Measurements from ENCODE around the gene KIF26B.

The KIF26B gene

GRCh38 chr1:245441689-245442088, 286.9 kb downstream of the KIF26B start:
- WGBS, result 92% methylated on average over 6 of the region's 6 CpGs
- Histone ChIP-seq H3K9me3 (ENCODE audit: insufficient read depth, low read depth, low read length) (no peaks in the 10 kb centered on the region), H3K27me3 (ENCODE audit: insufficient read depth, low read length) (no peaks in the 10 kb centered on the region), H3K4me1 (ENCODE audit: insufficient read depth, low read length) (no peaks in the 10 kb centered on the region), H3K9ac (ENCODE audit: low read depth, low read length) (no peak overlapping the region), H3K36me3 (ENCODE audit: insufficient read depth, low read length) (no peaks in the 10 kb centered on the region), H3K27ac (ENCODE audit: low read depth, low read length) (no peak overlapping the region), H3K4me3 (ENCODE audit: low read length) (no peak overlapping the region)

GRCh38 chr1:245444147-245444828, 289.5 kb downstream of the KIF26B start:
- Histone ChIP-seq H3K9me3 (ENCODE audit: insufficient read depth, low read depth, low read length) (no peaks in the 10 kb centered on the region), H3K27ac (ENCODE audit: low read depth, low read length) (no peak overlapping the region), H3K27me3 (ENCODE audit: insufficient read depth, low read length) (no peaks in the 10 kb centered on the region), H3K36me3 (ENCODE audit: insufficient read depth, low read length) (no peaks in the 10 kb centered on the region), H3K4me1 (ENCODE audit: insufficient read depth, low read length) (peaks cover 4% of the 10 kb centered on the region; the same call in 1 of the 2 replicates), H3K4me3 (ENCODE audit: low read length) (no peak overlapping the region), H3K9ac (ENCODE audit: low read depth, low read length) (no peak overlapping the region)
- 84% methylated on average over 11 of the region's 14 CpGs for WGBS

- Histone ChIP-seq H3K4me1 (ENCODE audit: insufficient read depth, low read length) (peaks cover 7% of the 10 kb centered on the region), H3K9ac (ENCODE audit: low read depth, low read length) (no peak overlapping the region), H3K36me3 (ENCODE audit: insufficient read depth, low read length) (no peaks in the 10 kb centered on the region), H3K27ac (ENCODE audit: low read depth, low read length) (no peak overlapping the region), H3K4me3 (ENCODE audit: low read length) (no peak overlapping the region), H3K9me3 (ENCODE audit: insufficient read depth, low read depth, low read length) (no peaks in the 10 kb centered on the region), H3K27me3 (ENCODE audit: insufficient read depth, low read length) (no peaks in the 10 kb centered on the region)
- 95% methylated on average over 5 of the region's 5 CpGs for WGBS
Measured at GRCh38 chr1:245444945-245445344, 290.2 kb downstream of the KIF26B start.

GRCh38 chr1:245448531-245448930, 293.7 kb downstream of the KIF26B start:
- 94% methylated on average over 1 of the region's 1 CpG for WGBS
- H3K27ac ChIP-seq (ENCODE audit: low read depth, low read length), result no peak overlapping the region
- no peaks in the 10 kb centered on the region for H3K36me3 ChIP-seq (ENCODE audit: insufficient read depth, low read length)
- no peak overlapping the region for H3K9ac ChIP-seq (ENCODE audit: low read depth, low read length)
- H3K9me3 ChIP-seq (ENCODE audit: insufficient read depth, low read depth, low read length), result no peaks in the 10 kb centered on the region; the same call in 1 of the 2 replicates
- peaks cover 15% of the 10 kb centered on the region for H3K4me1 ChIP-seq (ENCODE audit: insufficient read depth, low read length)
- H3K27me3 ChIP-seq (ENCODE audit: insufficient read depth, low read length), result no peaks in the 10 kb centered on the region
- H3K4me3 ChIP-seq (ENCODE audit: low read length), result no peak overlapping the region

GRCh38 chr1:245448975-245449431, 294.2 kb downstream of the KIF26B start:
- peaks cover 15% of the 10 kb centered on the region for H3K4me1 ChIP-seq (ENCODE audit: insufficient read depth, low read length)
- H3K27me3 ChIP-seq (ENCODE audit: insufficient read depth, low read length), result no peaks in the 10 kb centered on the region
- H3K27ac ChIP-seq (ENCODE audit: low read depth, low read length), result no peak overlapping the region
- no peaks in the 10 kb centered on the region; the same call in 1 of the 2 replicates for H3K9me3 ChIP-seq (ENCODE audit: insufficient read depth, low read depth, low read length)
- H3K9ac ChIP-seq (ENCODE audit: low read depth, low read length), result no peak overlapping the region
- H3K36me3 ChIP-seq (ENCODE audit: insufficient read depth, low read length), result no peaks in the 10 kb centered on the region
- no peak overlapping the region for H3K4me3 ChIP-seq (ENCODE audit: low read length)
- 88% methylated on average over 8 of the region's 8 CpGs for WGBS

GRCh38 chr1:245453541-245453940, 298.8 kb downstream of the KIF26B start:
- WGBS, result 95% methylated on average over 3 of the region's 4 CpGs
- no peaks in the 10 kb centered on the region; the same call in 1 of the 2 replicates for H3K9me3 ChIP-seq (ENCODE audit: insufficient read depth, low read depth, low read length)
- H3K27me3 ChIP-seq (ENCODE audit: insufficient read depth, low read length), result no peaks in the 10 kb centered on the region

GRCh38 chr1:245454051-245454450, 299.3 kb downstream of the KIF26B start:
- H3K9ac ChIP-seq (ENCODE audit: low read depth, low read length), result no peak overlapping the region
- H3K36me3 ChIP-seq (ENCODE audit: insufficient read depth, low read length), result no peaks in the 10 kb centered on the region
- peaks cover 20% of the 10 kb centered on the region for H3K4me1 ChIP-seq (ENCODE audit: insufficient read depth, low read length)
- H3K4me3 ChIP-seq (ENCODE audit: low read length), result no peak overlapping the region
- no peak overlapping the region for H3K27ac ChIP-seq (ENCODE audit: low read depth, low read length)
- H3K27me3 ChIP-seq (ENCODE audit: insufficient read depth, low read length), result no peaks in the 10 kb centered on the region
- H3K9me3 ChIP-seq (ENCODE audit: insufficient read depth, low read depth, low read length), result no peaks in the 10 kb centered on the region; the same call in 1 of the 2 replicates
- WGBS, result 90% methylated on average over 2 of the region's 2 CpGs

More at GRCh38 chr1:245453541-245453940, 298.8 kb downstream of the KIF26B start:
- H3K4me3 ChIP-seq (ENCODE audit: low read length), result no peak overlapping the region
- no peak overlapping the region for H3K9ac ChIP-seq (ENCODE audit: low read depth, low read length)
- peaks cover 21% of the 10 kb centered on the region for H3K4me1 ChIP-seq (ENCODE audit: insufficient read depth, low read length)
- no peak overlapping the region for H3K27ac ChIP-seq (ENCODE audit: low read depth, low read length)
- no peaks in the 10 kb centered on the region for H3K36me3 ChIP-seq (ENCODE audit: insufficient read depth, low read length)

GRCh38 chr1:245457562-245457961, 302.8 kb downstream of the KIF26B start:
- H3K27me3 ChIP-seq (ENCODE audit: insufficient read depth, low read length), result no peaks in the 10 kb centered on the region
- H3K4me1 ChIP-seq (ENCODE audit: insufficient read depth, low read length), result peaks cover 7% of the 10 kb centered on the region
- no peak overlapping the region for H3K4me3 ChIP-seq (ENCODE audit: low read length)
- no peaks in the 10 kb centered on the region for H3K36me3 ChIP-seq (ENCODE audit: insufficient read depth, low read length)
- no peak overlapping the region for H3K9ac ChIP-seq (ENCODE audit: low read depth, low read length)
- 100% methylated on average over 1 of the region's 1 CpG for WGBS
- H3K9me3 ChIP-seq (ENCODE audit: insufficient read depth, low read depth, low read length), result no peaks in the 10 kb centered on the region; the same call in 1 of the 2 replicates
- no peak overlapping the region for H3K27ac ChIP-seq (ENCODE audit: low read depth, low read length)

- H3K4me3 ChIP-seq (ENCODE audit: low read length), result no peak overlapping the region
- WGBS, result 96% methylated on average over 6 of the region's 7 CpGs
- H3K9me3 ChIP-seq (ENCODE audit: insufficient read depth, low read depth, low read length), result no peaks in the 10 kb centered on the region
- peaks cover 7% of the 10 kb centered on the region for H3K4me1 ChIP-seq (ENCODE audit: insufficient read depth, low read length)
- H3K36me3 ChIP-seq (ENCODE audit: insufficient read depth, low read length), result no peaks in the 10 kb centered on the region
- H3K9ac ChIP-seq (ENCODE audit: low read depth, low read length), result no peak overlapping the region
- no peaks in the 10 kb centered on the region for H3K27me3 ChIP-seq (ENCODE audit: insufficient read depth, low read length)
- H3K27ac ChIP-seq (ENCODE audit: low read depth, low read length), result no peak overlapping the region
Measured at GRCh38 chr1:245458234-245458633, 303.4 kb downstream of the KIF26B start.

GRCh38 chr1:245458761-245459174, 304.0 kb downstream of the KIF26B start:
- no peak overlapping the region for H3K27ac ChIP-seq (ENCODE audit: low read depth, low read length)
- H3K4me1 ChIP-seq (ENCODE audit: insufficient read depth, low read length), result peaks cover 7% of the 10 kb centered on the region
- WGBS, result 86% methylated on average over 4 of the region's 4 CpGs
- H3K36me3 ChIP-seq (ENCODE audit: insufficient read depth, low read length), result no peaks in the 10 kb centered on the region
- H3K4me3 ChIP-seq (ENCODE audit: low read length), result no peak overlapping the region
- no peak overlapping the region for H3K9ac ChIP-seq (ENCODE audit: low read depth, low read length)
- no peaks in the 10 kb centered on the region for H3K27me3 ChIP-seq (ENCODE audit: insufficient read depth, low read length)
- no peaks in the 10 kb centered on the region for H3K9me3 ChIP-seq (ENCODE audit: insufficient read depth, low read depth, low read length)

- Histone ChIP-seq H3K4me3 (ENCODE audit: low read length) (no peak overlapping the region), H3K9ac (ENCODE audit: low read depth, low read length) (no peak overlapping the region), H3K27me3 (ENCODE audit: insufficient read depth, low read length) (no peaks in the 10 kb centered on the region), H3K9me3 (ENCODE audit: insufficient read depth, low read depth, low read length) (no peaks in the 10 kb centered on the region), H3K4me1 (ENCODE audit: insufficient read depth, low read length) (peaks cover 2% of the 10 kb centered on the region), H3K27ac (ENCODE audit: low read depth, low read length) (no peak overlapping the region), H3K36me3 (ENCODE audit: insufficient read depth, low read length) (no peaks in the 10 kb centered on the region)
- 90% methylated on average over 3 of the region's 3 CpGs for WGBS
Measured at GRCh38 chr1:245459621-245460020, 304.8 kb downstream of the KIF26B start.

All from HUES64 (cell line).